GM12878 (cell line): ENCODE results near the gene SKIC8. TPM values are rescaled to one million over a fixed set of nuclear protein-coding genes. Genes with fewer than 3 reads are reported as not detected.

Experiments used
- ATAC-seq: fragments of 200-7000 bp; cut with Tn5 transposase; 3 replicates; pipeline ENCODE4 v1.9.1; 2020; ENCODE audit warnings: mild to moderate bottlenecking, moderate library complexity
- BruUV-seq: library from RNA; stranded (reverse); fragments of 400-500 nt; replicated peaks from 2 replicates; lab custom pipeline; 2021; lab: Mats Ljungman, UMichigan
- CTCF ChIA-PET: fragments of 300-600 bp; sonication (Branson Sonifier 250); formaldehyde crosslinking; extraction: SDS; loops from one replicate; lab custom pipeline; 2021; ENCODE audit warnings: inconsistent platforms; lab: Yijun Ruan, JAX
- POLR2A ChIA-PET: fragments of 350-600 bp; formaldehyde crosslinking; extraction: SDS; loops from one replicate; lab custom pipeline; 2021; ENCODE audit warnings: inconsistent platforms; lab: Charles Lee
- RAD21 ChIA-PET: fragments of 300-600 bp; sonication (Branson Sonifier 250); formaldehyde crosslinking; loops from one replicate; lab custom pipeline; 2023; ENCODE audit warnings: antibody characterized with exemption; ENCODE audit not compliant: unreplicated experiment; lab: Charles Lee
- SMC1A ChIA-PET: fragments of 300-600 bp; sonication (Branson Sonifier 250); formaldehyde crosslinking; loops from one replicate; lab custom pipeline; 2023; ENCODE audit not compliant: unreplicated experiment, uncharacterized antibody; lab: Charles Lee
- DNase-seq: peaks from one replicate; pipeline ENCODE4 v3.0.0-alpha.2; 2011; ENCODE audit warnings: low read depth, low spot score
- FAIRE-seq: peaks from 3 replicates; lab custom pipeline; 2011; peaks lifted over from hg19 to GRCh38; lab: Jason Lieb, UNC
- H2AFZ ChIP-seq: 2 replicates; pipeline ENCODE4 v1.6.0; 2011; ENCODE audit warnings: low read depth, low read length, control low read depth; ENCODE audit not compliant: control insufficient read depth
- H3K27ac ChIP-seq: 2 replicates; pipeline ENCODE4 v1.5.1; 2011; ENCODE audit warnings: control low read depth; ENCODE audit not compliant: control insufficient read depth, insufficient read depth
- H3K27me3 ChIP-seq, 2 experiments: replicated peaks in 1 of 2; 2 replicates each; pipeline versions ENCODE4 v1.6.0 to v1.6.1; 2011; ENCODE audit warnings: low read length in 1 of 2; ENCODE audit not compliant: control insufficient read depth in 2 of 2, insufficient read depth in 2 of 2
- H3K36me3 ChIP-seq, 2 experiments: 2 replicates each; pipeline ENCODE4 v1.5.1; 2011; ENCODE audit warnings: low read length in 1 of 2; ENCODE audit not compliant: control insufficient read depth in 2 of 2, insufficient read depth in 2 of 2
- H3K4me1 ChIP-seq: 2 replicates; pipeline ENCODE4 v1.6.1; 2011; ENCODE audit warnings: mild to moderate bottlenecking, low read length, moderate library complexity, mixed read lengths; ENCODE audit not compliant: control insufficient read depth, insufficient read depth
- H3K4me2 ChIP-seq: 2 replicates; pipeline ENCODE4 v1.6.0; 2011; ENCODE audit warnings: control low read depth; ENCODE audit not compliant: control insufficient read depth, insufficient read depth
- H3K4me3 ChIP-seq: fragments of 200-600 bp; sonication (generic); 2 replicates; pipeline ENCODE4 v1.5.1; 2016
- H3K79me2 ChIP-seq: 2 replicates; pipeline ENCODE4 v1.6.0; 2011; ENCODE audit warnings: low read length; ENCODE audit not compliant: control insufficient read depth, insufficient read depth
- H3K9ac ChIP-seq: 2 replicates; pipeline ENCODE4 v1.8.0; 2011; ENCODE audit warnings: low read length, control low read depth, mixed read lengths; ENCODE audit not compliant: control insufficient read depth, insufficient read depth
- H3K9me3 ChIP-seq: replicated peaks from 3 replicates; pipeline ENCODE4 v1.5.1; 2011; ENCODE audit warnings: mild to moderate bottlenecking, low read length; ENCODE audit not compliant: control insufficient read depth, insufficient read depth
- H4K20me1 ChIP-seq: 2 replicates; pipeline ENCODE4 v1.6.0; 2011; ENCODE audit not compliant: control insufficient read depth, insufficient read depth
- BCL11A ChIP-seq: IDR thresholded peaks from 2 replicates; pipeline ENCODE4 v1.6.1; 2011; ENCODE audit warnings: low read depth, low read length
- CHD4 ChIP-seq: fragments of 200-600 bp; sonication (generic); IDR thresholded peaks from 2 replicates; pipeline ENCODE4 v1.6.1; 2016; ENCODE audit warnings: mild to moderate bottlenecking
- CTCF ChIP-seq, 3 experiments: IDR thresholded peaks in 2 of 3; conservative IDR thresholded peaks in 1 of 3; 2 replicates each; pipeline ENCODE4 v1.5.1; 2011; ENCODE audit warnings: low read depth in 3 of 3, low read length in 3 of 3, mild to moderate bottlenecking in 3 of 3, control low read depth in 2 of 3, moderate library complexity in 2 of 3, inconsistent platforms in 1 of 3, mixed read lengths in 1 of 3; ENCODE audit not compliant: control insufficient read depth in 2 of 3, insufficient read depth in 1 of 3; ENCODE audit errors: extremely low read depth in 1 of 3
- ESRRA ChIP-seq: IDR thresholded peaks from 2 replicates; pipeline ENCODE4 v1.6.1; 2012; ENCODE audit warnings: mild to moderate bottlenecking, low read length, improper control_type of control experiment
- FOXK2 ChIP-seq: fragments of 450-650 bp; IDR thresholded peaks from 2 replicates; pipeline ENCODE4 v1.6.1; 2017; ENCODE audit warnings: mild to moderate bottlenecking, moderate library complexity
- KAT2A ChIP-seq: conservative IDR thresholded peaks from 2 replicates; pipeline ENCODE4 v1.6.1; 2011; ENCODE audit warnings: low read depth, low read length; ENCODE audit not compliant: control insufficient read depth
- KDM1A ChIP-seq: fragments of 200-600 bp; sonication (generic); IDR thresholded peaks from 2 replicates; pipeline ENCODE4 v1.6.1; 2016; ENCODE audit warnings: borderline replicate concordance
- MTA2 ChIP-seq: fragments of 450-650 bp; IDR thresholded peaks from 2 replicates; pipeline ENCODE4 v1.6.1; 2016; ENCODE audit warnings: low read depth, mild to moderate bottlenecking, moderate library complexity
- NFXL1 ChIP-seq: fragments of 450-650 bp; IDR thresholded peaks from 2 replicates; pipeline ENCODE4 v1.6.1; 2017; ENCODE audit warnings: antibody characterized with exemption, mild to moderate bottlenecking, borderline replicate concordance
- SMARCA5 ChIP-seq: fragments of 450-650 bp; IDR thresholded peaks from 2 replicates; pipeline ENCODE4 v1.6.1; 2017; ENCODE audit warnings: mild to moderate bottlenecking
- WGBS: methylation state at CpG from one replicate; pipeline ENCODE4 v1.1.6; 2016; ENCODE audit warnings: low lambda C conversion rate; ENCODE audit not compliant: insufficient replicate concordance, insufficient coverage; ENCODE audit errors: missing lambda C conversion rate; 5-methylcytosine and 5-hydroxymethylcytosine counted together
- in situ Hi-C: fragments of 300-500 bp; cut with MboI; formaldehyde crosslinking; loops from 9 replicates; pipeline ENCODE4 v1.14.3; 2018; ENCODE audit warnings: mixed read lengths
- intact Hi-C: fragments of 100-400 bp; cut with micrococcal nuclease; formaldehyde crosslinking; loops from one replicate; pipeline ENCODE4 v1.14.2; 2022; ENCODE audit not compliant: unreplicated experiment
- polyA plus RNA-seq, 11 experiments: library from polyadenylated mRNA; depleted of rRNA in 4 of 11; unstranded in 6 of 11; stranded (reverse) in 5 of 11; fragments of >200 nt; fragmentation: Nextera tagmentation in 4 of 11; fragmentation: Illumina TruSeq in 1 of 11; extraction: Ambion mirVana in 4 of 11; extraction: Trizol in 1 of 11; gene quantifications; 1 replicate in 1 of 11; 2 replicates in 10 of 11; pipeline versions ENCODE4 v1.2.1 to v1.2.3, GENCODE V29; 2011 to 2016; ENCODE audit warnings: inconsistent platforms in 2 of 11, missing spikeins in 2 of 11, low read depth in 1 of 11
- total RNA-seq, 4 experiments: library from RNA; depleted of rRNA in 3 of 4; stranded (reverse); fragments of >200 nt in 3 of 4; fragmentation: Illumina TruSeq in 1 of 4; extraction: Trizol in 1 of 4; gene quantifications; 2 replicates each; pipeline versions ENCODE4 v1.2.1 to v1.2.3, GENCODE V29; 2013 to 2021

Gene SKIC8
- total and polyA plus RNA-seq, 10 of the 15 experiments (the other 5 are each of a cell fraction or from before 2014, with no cell fraction given): 57.0 to 288 (median 128) TPM

- TF ChIP-seq FOXK2: no peak
- TF ChIP-seq MTA2: no peak
- TF ChIP-seq KAT2A: no peak
- no peak for TF ChIP-seq SMARCA5
- no peak for TF ChIP-seq NFXL1
- TF ChIP-seq CHD4: no peak
- TF ChIP-seq KDM1A: no peak
- TF ChIP-seq BCL11A: no peak
- TF ChIP-seq CTCF (IDR thresholded peaks at IDR 0.05 in 2 of 3, conservative IDR thresholded peaks at IDR 0.05 in 1 of 3; ENCODE audit: control insufficient read depth in 2 of 3, extremely low read depth in 1 of 3, insufficient read depth in 1 of 3, low read depth in 3 of 3, low read length in 3 of 3): no peak
- no peak for TF ChIP-seq ESRRA
- SMC1A ChIA-PET: no interaction called here
- Histone ChIP-seq H3K27ac (no peak overlapping the region), H3K9me3 (no peaks in the 10 kb centered on the region), H3K36me3 (peaks cover 4 to 11% of the 10 kb centered on the region in 2 experiments; a peak in 3 of 4 replicates), H3K4me1 (no peaks in the 10 kb centered on the region), H3K4me3 (no peak overlapping the region), H4K20me1 (no peaks in the 10 kb centered on the region), H3K4me2 (no peak overlapping the region), H3K9ac (no peak overlapping the region), H3K79me2 (no peaks in the 10 kb centered on the region), H2AFZ (no peak overlapping the region), H3K27me3 (no peaks in the 10 kb centered on the region)
- POLR2A ChIA-PET: no interaction called here
- no TSS peak for BruUV-seq
- in situ Hi-C loops (no loop called here), intact Hi-C loops (no loop called here)
- RAD21 ChIA-PET: no interaction called here
- FAIRE-seq (no peak), ATAC-seq (no peak), DNase-seq (no peak)
- CTCF ChIA-PET: interaction anchor here (0.5 to 1.0 kb wide), 3 partner anchors 11 to 134 kb away, joined by 3 to 4 read pairs (median 3); no protein-coding TSS in a partner anchor
- whole genome bisulfite sequencing: 60% methylated on average over 6 of the region's 6 CpGs
These were observed 23.1 kb downstream of the SKIC8 start for GRCh38 chr15:78276064-78276943.
